Activated naive CD8-positive, alpha-beta T cell (primary cell): Measurements from ENCODE around the gene BRD7.
A peak's percentile ranks its signal among the peaks of the same experiment; 100 is the strongest.

ENCODE experiments used
- H3K27ac Mint-ChIP-seq: one replicate; pipeline ENCODE4 v1.8.0; 2021; ENCODE audit warnings: mixed read lengths
- H3K27me3 Mint-ChIP-seq: one replicate; pipeline ENCODE4 v1.8.0; 2021; ENCODE audit warnings: mixed read lengths
- H3K36me3 Mint-ChIP-seq: one replicate; pipeline ENCODE4 v1.8.0; 2021; ENCODE audit warnings: mixed read lengths
- H3K4me1 Mint-ChIP-seq: one replicate; pipeline ENCODE4 v1.8.0; 2021; ENCODE audit warnings: low read depth, mixed read lengths
- H3K4me3 Mint-ChIP-seq: one replicate; pipeline ENCODE4 v1.8.0; 2021; ENCODE audit warnings: mild to moderate bottlenecking, mixed read lengths
- H3K9me3 Mint-ChIP-seq: one replicate; pipeline ENCODE4 v1.8.0; 2021; ENCODE audit warnings: low read depth, mixed read lengths

BRD7 gene

GRCh38 chr16:50324345-50324744 is 44.4 kb downstream of the BRD7 start:
- Mint-ChIP-seq H3K4me3 (peak overlapping the region; percentile 8), H3K27ac (peak overlapping the region; percentile 77), H3K36me3 (peaks cover 5% of the 10 kb centered on the region), H3K9me3 (no peaks in the 10 kb centered on the region), H3K4me1 (peaks cover 42% of the 10 kb centered on the region), H3K27me3 (no peaks in the 10 kb centered on the region)

GRCh38 chr16:50323335-50324011 is 45.3 kb downstream of the BRD7 start:
- H3K36me3 Mint-ChIP-seq, result peaks cover 4% of the 10 kb centered on the region
- H3K27me3 Mint-ChIP-seq, result no peaks in the 10 kb centered on the region
- peaks cover 46% of the 10 kb centered on the region for H3K4me1 Mint-ChIP-seq
- peak overlapping the region; percentile 77 for H3K27ac Mint-ChIP-seq
- no peak overlapping the region for H3K4me3 Mint-ChIP-seq
- no peaks in the 10 kb centered on the region for H3K9me3 Mint-ChIP-seq

GRCh38 chr16:50322333-50322732 is 46.5 kb downstream of the BRD7 start:
- H3K27me3 Mint-ChIP-seq, result no peaks in the 10 kb centered on the region
- H3K27ac Mint-ChIP-seq, result no peak overlapping the region
- peaks cover 39% of the 10 kb centered on the region for H3K4me1 Mint-ChIP-seq
- no peak overlapping the region for H3K4me3 Mint-ChIP-seq
- H3K9me3 Mint-ChIP-seq, result no peaks in the 10 kb centered on the region
- H3K36me3 Mint-ChIP-seq, result peaks cover 6% of the 10 kb centered on the region

GRCh38 chr16:50320310-50320709 is 48.5 kb downstream of the BRD7 start:
- H3K27ac Mint-ChIP-seq, result peak overlapping the region; percentile 16
- H3K4me3 Mint-ChIP-seq, result no peak overlapping the region
- H3K9me3 Mint-ChIP-seq, result no peaks in the 10 kb centered on the region
- H3K4me1 Mint-ChIP-seq, result peaks cover 29% of the 10 kb centered on the region
- peaks cover 6% of the 10 kb centered on the region for H3K36me3 Mint-ChIP-seq
- H3K27me3 Mint-ChIP-seq, result no peaks in the 10 kb centered on the region

GRCh38 chr16:50318796-50319578 is 49.8 kb downstream of the BRD7 start:
- peaks cover 25% of the 10 kb centered on the region for H3K4me1 Mint-ChIP-seq
- no peaks in the 10 kb centered on the region for H3K9me3 Mint-ChIP-seq
- no peaks in the 10 kb centered on the region for H3K27me3 Mint-ChIP-seq
- H3K27ac Mint-ChIP-seq, result peak overlapping the region; percentile 82
- peaks cover 6% of the 10 kb centered on the region for H3K36me3 Mint-ChIP-seq
- H3K4me3 Mint-ChIP-seq, result no peak overlapping the region

GRCh38 chr16:50316848-50317630 is 51.7 kb downstream of the BRD7 start:
- Mint-ChIP-seq H3K4me1 (peaks cover 26% of the 10 kb centered on the region), H3K27ac (peak overlapping the region; percentile 34), H3K4me3 (no peak overlapping the region), H3K27me3 (no peaks in the 10 kb centered on the region), H3K9me3 (no peaks in the 10 kb centered on the region), H3K36me3 (peaks cover 8% of the 10 kb centered on the region)

GRCh38 chr16:50316102-50316847 is 52.5 kb downstream of the BRD7 start:
- Mint-ChIP-seq H3K36me3 (peaks cover 8% of the 10 kb centered on the region), H3K27ac (peak overlapping the region; percentile 66), H3K27me3 (no peaks in the 10 kb centered on the region), H3K4me3 (no peak overlapping the region), H3K9me3 (no peaks in the 10 kb centered on the region), H3K4me1 (peaks cover 26% of the 10 kb centered on the region)

GRCh38 chr16:50315346-50315997 is 53.3 kb downstream of the BRD7 start:
- Mint-ChIP-seq H3K27me3 (no peaks in the 10 kb centered on the region), H3K9me3 (no peaks in the 10 kb centered on the region), H3K4me3 (no peak overlapping the region), H3K27ac (peak overlapping the region; percentile 77), H3K4me1 (peaks cover 26% of the 10 kb centered on the region), H3K36me3 (peaks cover 7% of the 10 kb centered on the region)

GRCh38 chr16:50314665-50315064 is 54.1 kb downstream of the BRD7 start:
- no peaks in the 10 kb centered on the region for H3K27me3 Mint-ChIP-seq
- peaks cover 5% of the 10 kb centered on the region for H3K36me3 Mint-ChIP-seq
- H3K9me3 Mint-ChIP-seq, result no peaks in the 10 kb centered on the region
- peak overlapping the region; percentile 93 for H3K27ac Mint-ChIP-seq
- no peak overlapping the region for H3K4me3 Mint-ChIP-seq
- peaks cover 26% of the 10 kb centered on the region for H3K4me1 Mint-ChIP-seq

- Mint-ChIP-seq H3K4me3 (peak overlapping the region; percentile 15), H3K4me1 (peaks cover 21% of the 10 kb centered on the region), H3K27me3 (no peaks in the 10 kb centered on the region), H3K27ac (peak overlapping the region; percentile 93), H3K36me3 (peaks cover 5% of the 10 kb centered on the region), H3K9me3 (no peaks in the 10 kb centered on the region)
Observed at GRCh38 chr16:50313596-50314478, 55.0 kb downstream of the BRD7 start.

GRCh38 chr16:50311891-50312501 is 56.8 kb downstream of the BRD7 start:
- Mint-ChIP-seq H3K4me1 (peaks cover 16% of the 10 kb centered on the region), H3K36me3 (peaks cover 2% of the 10 kb centered on the region), H3K4me3 (no peak overlapping the region), H3K9me3 (no peaks in the 10 kb centered on the region), H3K27ac (peak overlapping the region; percentile 79), H3K27me3 (no peaks in the 10 kb centered on the region)

GRCh38 chr16:50311134-50311528 is 57.7 kb downstream of the BRD7 start:
- no peak overlapping the region for H3K27ac Mint-ChIP-seq
- H3K4me3 Mint-ChIP-seq, result no peak overlapping the region
- no peaks in the 10 kb centered on the region for H3K27me3 Mint-ChIP-seq
- H3K36me3 Mint-ChIP-seq, result peaks cover 2% of the 10 kb centered on the region
- no peaks in the 10 kb centered on the region for H3K9me3 Mint-ChIP-seq
- peaks cover 16% of the 10 kb centered on the region for H3K4me1 Mint-ChIP-seq
